HG02943 (cell line): ENCODE measurements around the gene CERKL.

Experiments
- ATAC-seq: cut with Tn5 transposase; IDR thresholded peaks from one replicate; pipeline ENCODE4 v1.9.1; 2021; ENCODE audit warnings: mild to moderate bottlenecking, low read depth, moderate library complexity; ENCODE audit not compliant: unreplicated experiment

CERKL gene

DNA sequence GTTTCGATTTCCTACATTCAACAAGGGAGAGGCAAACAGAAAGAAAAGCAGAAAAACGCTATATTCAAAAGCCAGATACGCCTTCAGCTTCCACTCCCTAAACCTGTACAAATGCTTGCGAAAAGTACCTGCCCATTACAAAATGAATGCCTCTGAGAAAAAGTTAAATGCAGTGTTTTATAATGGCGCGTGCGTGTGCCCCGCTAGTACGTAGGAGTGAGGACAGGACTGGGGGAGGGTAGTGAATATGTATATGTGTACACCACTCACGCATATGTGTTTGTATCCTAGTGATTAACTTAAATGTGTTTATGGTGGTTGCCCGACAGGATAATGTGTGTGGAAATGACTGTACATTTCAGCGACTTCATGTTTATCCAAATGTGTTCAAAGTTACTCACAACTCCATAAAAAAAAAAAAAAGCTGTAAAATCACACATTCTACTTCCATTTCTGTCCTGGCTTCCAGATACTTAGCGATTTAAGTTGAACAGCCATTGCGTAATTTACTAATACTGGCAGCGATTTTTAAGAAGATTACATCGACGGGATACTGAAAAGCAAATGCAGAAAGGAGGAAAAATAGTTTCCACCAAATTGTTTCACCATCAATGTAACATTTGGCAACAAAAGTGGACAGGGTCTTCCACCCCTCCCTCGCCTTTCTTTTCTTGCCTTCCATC is 22.1 kb upstream of the CERKL start:
- ATAC-seq = no peak

DNA sequence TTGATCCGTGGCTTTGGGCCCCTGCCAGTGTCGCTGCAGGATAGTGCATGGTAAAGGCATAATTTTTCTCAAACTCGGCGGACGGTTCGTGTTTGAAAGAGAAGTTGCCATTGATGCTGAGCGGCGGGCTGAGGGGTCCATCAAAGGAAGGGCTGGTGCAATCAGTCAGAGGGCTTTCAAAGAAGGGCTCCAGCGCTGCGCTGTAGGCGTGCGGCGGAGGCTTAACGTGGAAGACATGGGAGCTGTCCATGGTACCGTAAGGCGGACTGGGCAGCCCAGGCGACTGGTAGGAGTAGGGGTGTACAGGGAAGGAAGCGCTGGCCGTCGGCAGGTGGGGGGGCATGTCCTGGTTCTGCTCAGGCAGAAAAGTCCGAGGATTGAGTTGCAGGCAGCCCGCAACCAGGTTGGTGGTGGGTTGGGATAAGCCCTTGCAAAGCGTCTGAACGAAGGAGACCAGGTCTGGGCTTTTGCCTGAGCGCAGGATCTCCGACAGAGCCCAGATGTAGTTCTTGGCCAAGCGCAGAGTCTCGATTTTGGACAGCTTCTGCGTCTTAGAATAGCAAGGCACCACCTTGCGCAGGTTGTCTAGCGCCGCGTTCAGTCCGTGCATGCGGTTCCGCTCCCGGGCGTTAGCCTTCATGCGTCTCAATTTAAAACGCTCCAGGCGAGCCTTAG is 21.1 kb upstream of the CERKL start:
- ATAC-seq = peak; percentile 57

DNA sequence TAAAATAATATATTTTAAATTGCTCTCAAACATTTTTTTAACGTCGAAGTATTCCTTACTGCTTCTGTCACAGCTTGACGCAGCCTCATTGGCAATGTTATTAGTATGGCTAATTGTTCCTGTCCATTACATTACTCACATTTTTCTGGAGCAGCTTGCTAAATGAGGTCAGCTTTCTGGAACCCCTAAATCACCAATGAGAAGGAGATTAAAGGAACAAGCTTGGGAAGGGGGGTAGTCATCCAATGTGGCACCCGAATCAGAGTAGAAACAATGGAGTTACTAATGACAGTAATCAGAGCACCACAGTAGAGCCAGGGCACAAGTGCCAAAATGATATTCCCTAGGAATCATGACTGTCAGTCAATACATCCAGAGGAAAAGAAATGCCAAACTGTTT is 18.3 kb upstream of the CERKL start:
- no peak for ATAC-seq

DNA sequence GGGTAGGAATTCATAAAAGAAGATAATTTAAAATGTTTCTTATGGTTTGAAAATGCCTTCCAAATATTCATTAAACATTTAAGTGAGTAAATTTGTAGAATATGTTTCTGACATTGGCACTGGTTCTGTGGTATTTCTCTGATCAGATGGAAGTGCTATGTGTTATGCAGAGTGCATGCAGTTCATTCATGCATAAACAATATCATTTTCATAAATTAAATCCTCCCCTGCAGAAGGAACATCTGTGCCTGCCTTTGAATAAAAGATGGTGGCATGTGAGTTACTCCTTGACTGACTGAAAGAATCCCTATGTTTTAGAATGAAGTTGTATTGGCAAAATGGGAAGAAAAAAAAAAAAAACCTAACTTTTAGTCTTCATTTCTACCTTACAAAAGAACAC is 17.6 kb upstream of the CERKL start:
- ATAC-seq = no peak

DNA sequence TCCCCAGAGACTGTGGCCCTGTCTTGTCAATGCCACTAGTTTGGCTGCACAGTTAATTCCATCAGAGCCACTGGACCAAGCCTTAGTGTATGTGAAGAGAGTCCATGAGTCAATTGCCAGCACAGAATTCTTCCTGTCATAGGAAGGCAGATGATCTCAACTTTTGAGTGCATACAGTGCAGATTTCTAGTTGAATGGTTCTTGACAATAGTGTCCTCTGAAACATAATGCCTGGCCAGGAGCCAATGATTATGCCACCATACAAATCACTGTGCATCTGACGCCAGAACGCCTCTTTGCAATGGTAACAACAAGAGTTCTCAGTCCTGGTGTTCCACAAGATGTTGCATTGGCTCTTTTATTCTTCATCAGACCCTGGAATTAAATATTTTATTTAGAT is 16.3 kb upstream of the CERKL start:
- ATAC-seq = no peak

DNA sequence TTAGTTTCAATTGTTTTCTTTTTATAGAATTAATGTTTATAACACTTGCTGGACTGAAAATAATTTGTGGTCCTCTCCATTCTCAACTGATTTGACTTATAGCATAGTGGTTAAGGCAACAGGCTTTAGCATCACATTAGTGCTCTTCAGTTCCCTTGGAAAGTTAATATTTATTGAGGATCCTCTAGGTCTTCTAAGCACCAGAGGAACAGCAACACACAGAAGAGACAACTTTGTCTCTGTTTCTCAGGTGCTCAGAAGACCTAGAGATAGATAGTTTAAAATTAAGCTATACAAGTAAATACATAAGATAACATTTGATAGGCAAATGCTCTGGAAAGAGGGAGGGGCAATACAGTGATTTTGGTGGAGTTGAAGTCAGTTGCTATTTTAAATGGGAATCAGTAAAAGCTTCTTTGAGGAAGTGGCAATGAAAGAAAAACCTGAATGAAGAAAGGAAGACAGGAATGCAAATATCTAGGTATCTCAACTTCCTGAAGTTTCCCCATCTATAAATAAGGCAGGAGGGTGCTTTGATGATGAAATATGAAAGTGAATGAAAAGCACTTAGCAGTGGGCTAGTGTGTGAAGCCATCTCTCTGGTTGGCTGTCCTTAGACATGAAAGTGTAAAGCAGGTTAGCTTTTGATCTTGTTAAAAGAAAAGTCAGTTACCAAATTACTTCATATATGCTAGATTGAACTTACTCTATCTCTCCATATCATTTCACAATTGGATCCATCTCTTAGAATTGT is 15.5 kb upstream of the CERKL start:
- peak; percentile 80 for ATAC-seq

DNA sequence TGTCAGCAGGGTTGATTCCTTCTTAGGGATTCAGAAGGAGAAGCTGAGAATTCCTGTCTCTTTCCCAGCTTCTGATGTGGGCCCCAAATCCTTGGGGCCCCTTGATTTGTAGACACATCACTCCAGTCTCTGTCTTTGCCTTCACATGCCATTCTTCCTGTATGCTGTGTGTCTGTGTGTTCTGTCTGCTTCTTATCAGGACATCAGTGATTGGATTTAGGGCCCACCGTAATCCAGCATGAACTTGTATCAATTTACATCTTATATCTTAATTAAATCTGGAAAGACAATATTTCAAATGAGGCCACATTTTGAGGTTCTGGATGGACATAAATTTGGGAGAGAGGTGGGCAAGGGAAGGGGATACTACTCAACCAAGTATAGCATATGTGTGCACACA is 13.7 kb upstream of the CERKL start:
- ATAC-seq = no peak

DNA sequence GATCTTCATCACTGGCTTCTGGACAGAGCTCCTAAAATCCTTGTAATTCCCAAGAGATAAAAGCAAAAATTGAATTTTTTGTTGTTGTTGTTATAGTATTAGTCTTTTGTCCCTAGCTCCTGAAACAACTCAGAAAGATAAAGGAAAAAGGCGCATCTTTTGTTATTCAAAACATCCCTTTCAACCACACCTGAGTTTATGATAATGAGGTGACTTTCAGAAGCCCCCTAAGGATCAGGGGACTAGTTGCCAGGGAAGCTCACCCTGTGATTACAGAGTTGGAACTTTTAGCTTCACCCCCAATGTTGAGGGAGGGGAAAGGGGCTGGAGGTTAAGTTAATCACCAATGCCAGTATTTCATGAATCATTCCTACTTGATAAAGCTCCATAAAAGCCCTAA is 10.3 kb upstream of the CERKL start:
- no peak for ATAC-seq

DNA sequence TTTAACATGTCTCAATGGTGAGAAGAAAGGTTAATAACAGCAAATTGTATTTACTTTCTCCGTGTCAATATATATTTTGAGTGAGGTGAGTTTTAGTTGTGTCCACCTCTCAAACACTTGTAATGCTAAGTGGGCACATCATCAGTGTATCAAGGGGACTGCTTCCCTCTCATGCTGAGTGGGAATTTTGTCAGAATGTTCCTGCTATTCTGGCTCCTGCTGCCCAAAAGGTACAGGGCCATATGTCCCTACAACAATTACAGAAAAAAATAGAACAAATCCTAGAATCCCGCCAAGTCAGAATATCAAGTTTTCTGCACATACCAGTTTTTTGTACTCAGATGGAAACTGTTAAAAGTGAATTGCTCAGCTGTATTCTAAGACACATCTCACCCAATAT is 5.4 kb upstream of the CERKL start:
- ATAC-seq = no peak

DNA sequence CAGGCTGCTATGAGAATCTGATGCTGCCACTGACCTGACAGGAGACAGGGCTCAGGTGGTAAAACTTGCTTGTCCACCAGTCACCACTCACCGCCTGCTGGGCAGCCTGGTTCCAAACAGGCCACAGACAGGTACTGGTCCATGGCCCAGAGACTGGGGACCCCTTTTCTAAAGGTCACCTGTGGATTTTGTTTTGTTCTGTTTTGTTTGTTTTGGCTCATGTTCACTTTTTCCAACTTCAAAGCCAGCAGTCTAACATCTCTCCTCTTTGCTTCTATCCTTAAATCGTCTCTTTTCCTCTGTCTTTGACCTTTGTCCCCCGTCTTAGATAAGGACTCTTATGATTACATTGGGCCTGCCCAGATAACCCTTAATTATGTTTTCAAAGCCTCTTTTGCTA is 3.3 kb upstream of the CERKL start:
- ATAC-seq = no peak

DNA sequence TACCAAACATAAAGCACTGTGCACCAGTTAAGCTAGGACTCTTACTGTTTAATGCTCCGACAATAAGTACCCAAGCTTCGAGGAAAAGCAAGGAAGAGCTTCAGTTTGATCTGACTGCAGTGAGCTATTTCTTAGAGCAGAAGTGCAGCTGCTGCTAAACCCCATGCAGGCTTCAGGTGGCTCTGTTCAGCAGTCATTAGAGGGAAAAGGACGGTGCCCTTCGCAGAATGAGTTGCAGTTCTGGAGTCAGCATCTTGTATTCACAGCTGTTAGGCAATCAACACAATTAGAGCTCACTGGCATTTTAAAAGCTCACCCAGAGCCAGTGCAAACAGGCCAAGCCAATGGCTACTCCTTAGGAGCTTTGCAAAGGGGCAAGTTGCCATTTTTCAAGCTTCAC is 1.5 kb upstream of the CERKL start:
- ATAC-seq = no peak

DNA sequence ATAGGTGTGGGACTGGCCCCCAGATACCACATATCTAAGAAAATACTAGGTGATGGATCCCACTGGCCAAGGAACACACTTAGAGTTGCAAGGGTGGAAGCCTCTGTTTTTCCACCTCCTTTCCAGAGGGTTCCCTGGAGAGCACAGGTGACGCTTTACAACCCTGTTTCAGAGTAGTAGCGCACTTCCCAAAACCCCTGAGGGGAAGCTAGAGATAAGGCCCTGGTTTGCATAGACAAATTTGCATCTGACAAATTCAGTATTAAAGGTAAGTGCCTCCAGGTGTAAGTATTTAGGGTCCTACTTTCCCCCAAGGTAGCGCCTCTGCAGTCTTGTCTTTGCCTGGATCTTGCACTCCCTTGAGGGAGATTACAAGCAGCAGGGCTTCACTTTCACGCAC is 474 bp upstream of the CERKL start:
- ATAC-seq = no peak

DNA sequence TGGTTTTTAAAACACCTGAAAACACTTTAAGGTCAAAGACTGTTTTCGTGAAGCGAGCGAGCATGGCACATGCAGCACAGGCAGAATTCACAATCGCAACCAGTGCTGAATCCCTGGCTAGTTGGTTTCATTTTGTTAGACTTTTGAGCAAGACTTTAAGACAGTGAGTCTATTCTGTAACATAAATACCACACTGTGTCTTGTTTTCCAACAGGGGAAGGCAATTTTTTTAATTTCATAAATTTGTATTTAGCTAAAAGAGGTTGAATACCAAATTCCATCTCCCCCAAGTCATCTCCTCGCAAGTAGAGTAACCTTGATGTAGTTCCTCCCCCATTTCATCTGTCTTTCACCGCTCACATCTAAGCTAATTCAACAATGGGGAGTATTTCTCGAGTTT is 1.4 kb downstream of the CERKL start:
- ATAC-seq = no peak

DNA sequence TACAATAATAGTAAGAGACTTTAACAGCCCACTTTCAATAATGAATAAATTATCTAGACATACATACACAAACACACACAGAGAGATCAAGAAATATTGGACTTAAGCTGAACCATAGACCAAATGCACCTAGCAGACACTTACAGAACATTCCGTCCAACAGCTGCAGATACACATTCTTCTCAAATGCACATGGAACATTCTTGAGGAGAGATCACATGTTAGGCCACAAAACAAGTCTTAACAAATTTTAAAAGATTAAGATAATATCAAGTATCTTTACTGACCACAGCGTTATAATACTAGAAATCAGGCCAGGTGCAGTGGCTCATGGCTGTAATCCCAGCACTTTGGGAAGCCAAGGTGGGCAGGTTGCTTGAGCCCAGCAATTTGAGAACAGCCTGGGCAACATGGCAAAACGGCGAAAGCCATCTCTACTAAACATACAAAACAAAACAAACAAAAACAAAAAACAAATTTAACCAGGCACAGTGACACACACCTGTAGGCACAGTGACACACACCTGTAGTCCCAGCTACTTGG is 7.4 kb downstream of the CERKL start:
- no peak for ATAC-seq

DNA sequence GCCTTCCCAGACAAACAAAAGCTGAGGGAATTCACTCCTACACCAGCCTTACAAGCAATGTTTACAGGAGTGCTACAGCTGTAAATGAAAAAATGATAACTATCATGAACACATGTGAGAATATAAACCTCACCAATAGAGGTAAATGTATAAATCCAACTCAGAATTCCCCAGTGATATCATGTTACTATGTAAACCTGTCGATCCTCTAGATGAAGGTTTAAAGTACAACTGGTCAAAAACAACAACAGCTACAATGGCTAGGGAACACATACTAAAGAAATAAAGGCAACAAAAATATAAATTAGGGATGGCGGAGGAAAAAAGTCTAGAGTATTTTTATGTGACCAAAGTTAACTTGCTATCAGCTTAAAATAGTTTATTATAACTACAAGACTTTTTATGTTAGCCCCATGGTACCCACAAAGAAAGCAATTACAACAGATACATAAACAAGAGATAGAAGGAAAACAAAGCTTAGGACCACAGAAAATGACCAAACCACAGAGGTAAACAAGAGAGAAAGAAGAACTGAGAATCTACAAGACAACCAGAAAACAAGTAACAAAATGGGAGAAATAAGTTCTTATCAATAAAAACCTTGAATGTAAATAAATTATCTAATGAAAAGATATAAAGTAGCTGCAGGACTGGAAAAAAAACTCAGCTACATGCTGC is 8.3 kb downstream of the CERKL start:
- no peak for ATAC-seq

DNA sequence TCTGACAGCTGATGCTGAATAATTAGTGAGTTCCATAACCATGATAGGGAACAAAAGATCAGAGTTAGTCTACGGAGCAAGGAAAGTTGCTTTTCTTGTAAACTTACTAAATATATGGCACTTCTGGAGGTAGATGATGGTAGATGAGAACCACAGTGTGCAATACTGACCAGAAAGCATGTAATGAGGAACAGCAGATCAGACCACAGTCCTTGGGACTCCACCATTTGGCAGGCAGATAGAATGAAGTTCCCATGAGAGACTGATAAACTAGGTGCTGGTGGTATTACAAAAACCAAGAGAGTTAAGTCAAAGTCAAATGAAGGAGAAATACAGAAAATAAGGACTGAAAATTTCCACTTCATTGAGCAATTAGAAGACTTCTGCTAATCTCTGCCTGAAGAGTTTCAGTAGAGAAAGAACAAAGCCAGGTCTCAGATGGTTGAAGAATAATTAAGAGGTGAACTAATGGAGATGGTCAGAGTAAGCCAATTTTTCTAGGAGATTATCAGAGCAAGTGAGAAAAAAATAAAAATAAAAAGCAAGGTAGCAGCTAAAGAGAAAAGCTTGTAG is 10.4 kb downstream of the CERKL start:
- ATAC-seq = no peak

DNA sequence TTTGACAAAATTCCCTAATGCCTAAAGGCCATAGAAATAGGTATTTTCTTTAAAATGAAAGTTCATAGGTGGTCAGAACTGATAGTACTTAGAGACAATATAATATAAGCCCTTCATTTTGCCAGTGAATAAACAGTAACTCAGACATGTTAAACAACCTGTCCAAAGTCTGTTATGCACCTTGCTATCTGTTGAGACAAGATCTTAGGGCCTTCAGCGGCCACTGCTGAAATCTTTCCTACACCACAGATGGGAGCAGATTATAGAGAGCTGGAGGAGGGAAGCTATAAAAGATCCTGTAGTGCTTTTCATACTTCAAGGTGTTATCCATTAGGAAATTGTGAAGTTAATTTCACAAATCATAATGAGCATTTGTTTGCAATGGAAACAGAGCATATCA is 13.8 kb downstream of the CERKL start:
- no peak for ATAC-seq

DNA sequence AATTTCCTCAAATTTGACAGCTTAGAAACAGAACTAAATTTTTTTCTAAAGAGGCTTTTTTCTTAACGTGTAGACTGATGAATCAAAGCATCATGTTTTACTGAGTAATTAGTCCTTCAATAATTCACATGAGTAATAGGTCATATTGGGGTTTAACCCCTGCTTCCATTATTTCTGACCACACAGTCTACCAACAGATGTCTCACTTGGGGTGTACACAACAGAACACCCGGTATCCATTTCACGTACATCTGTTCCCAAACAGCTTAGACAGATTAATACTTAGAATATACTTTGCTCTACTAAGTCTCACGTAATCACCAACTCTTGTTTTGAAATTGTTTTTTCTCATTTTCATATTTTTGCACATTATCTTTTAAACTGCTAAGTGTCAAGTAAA is 14.8 kb downstream of the CERKL start:
- no peak for ATAC-seq

DNA sequence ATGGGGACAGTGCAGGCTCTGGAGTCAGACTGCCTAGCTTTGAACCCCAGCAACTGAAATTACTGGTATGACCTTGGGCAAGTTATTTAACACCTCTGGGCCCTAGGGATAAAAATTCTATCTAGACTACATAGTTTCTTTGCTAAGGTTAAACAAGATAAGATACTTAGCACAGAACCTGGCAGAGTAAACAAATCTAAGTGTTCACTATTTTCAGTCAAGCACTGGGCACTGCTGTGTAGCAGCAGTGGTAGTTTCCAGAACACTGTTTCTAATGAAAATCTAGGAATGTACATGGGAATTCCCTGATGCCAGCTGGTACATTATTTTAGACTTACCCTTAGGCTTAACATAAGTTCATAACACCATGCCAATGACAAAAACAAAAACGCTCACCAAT is 17.2 kb downstream of the CERKL start:
- ATAC-seq = no peak

DNA sequence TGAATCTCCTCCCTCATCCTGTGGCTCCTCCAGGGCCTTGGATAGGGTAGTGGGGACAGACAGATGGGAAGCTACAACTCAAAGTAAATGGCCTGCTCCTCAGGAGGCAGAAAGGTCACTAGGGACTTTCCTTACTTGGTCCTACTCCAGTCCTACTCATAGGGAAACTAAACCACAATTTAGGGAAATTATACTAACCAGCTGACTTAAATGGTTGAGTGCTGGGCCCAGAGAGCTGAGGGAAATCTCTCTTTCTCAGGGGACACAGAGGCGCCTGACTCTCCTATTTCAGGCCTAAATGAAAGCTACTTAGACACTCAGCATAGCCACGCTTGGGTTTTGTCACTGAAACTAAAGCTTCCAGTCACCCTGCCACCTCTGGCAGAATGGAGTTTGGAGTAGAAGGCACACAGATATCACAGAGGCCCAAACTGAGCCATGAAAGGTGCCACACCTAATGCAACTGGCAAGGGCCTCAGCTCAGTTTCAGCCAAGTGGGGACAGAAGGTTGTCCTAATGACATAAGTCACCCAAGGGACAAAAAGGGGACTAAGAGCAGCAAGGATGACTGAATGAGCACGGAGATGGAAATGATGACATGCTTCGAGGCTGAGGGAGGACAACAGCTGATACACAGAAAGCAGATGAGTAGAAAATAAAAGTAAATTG is 24.0 kb downstream of the CERKL start:
- ATAC-seq = no peak
